ENCODE data around the gene PLAC1.

PLAC1 gene

DNA sequence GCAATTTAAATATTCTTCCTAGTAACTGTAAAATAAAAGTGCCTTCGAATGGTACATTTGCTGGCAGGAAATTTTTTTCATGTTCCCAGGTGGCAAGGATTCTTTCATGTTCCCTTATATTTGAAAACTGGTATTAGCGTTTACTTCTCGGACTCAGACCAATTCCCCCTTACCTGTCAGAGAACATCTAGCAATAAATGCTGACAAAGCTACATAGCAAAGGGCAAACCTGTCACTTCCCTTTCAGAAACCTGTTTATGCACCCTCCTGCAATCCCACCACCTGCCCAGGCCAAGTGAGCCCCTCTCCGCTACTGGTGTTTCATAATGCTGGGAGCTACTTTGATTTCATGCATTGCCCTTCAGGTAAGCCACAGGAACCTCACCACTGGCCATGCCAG, 100.1 kb downstream of the PLAC1 start:
- DNase-seq (ENCODE audit: extremely low read depth, insufficient read length) = no peak
- no peak for TF ChIP-seq CTCF (IDR thresholded peaks at IDR 0.05; ENCODE audit: insufficient read depth, low read length, poor library complexity, severe bottlenecking)
- no peaks in the 10 kb centered on the region for H3K27me3 ChIP-seq (replicated peaks; ENCODE audit: control insufficient read depth, insufficient read depth, low read length)
- H3K4me3 ChIP-seq (replicated peaks; ENCODE audit: low read depth, low read length) = no peak overlapping the region
- no peaks in the 10 kb centered on the region for H3K36me3 ChIP-seq (ENCODE audit: control insufficient read depth, insufficient read depth, low read length)

DNA sequence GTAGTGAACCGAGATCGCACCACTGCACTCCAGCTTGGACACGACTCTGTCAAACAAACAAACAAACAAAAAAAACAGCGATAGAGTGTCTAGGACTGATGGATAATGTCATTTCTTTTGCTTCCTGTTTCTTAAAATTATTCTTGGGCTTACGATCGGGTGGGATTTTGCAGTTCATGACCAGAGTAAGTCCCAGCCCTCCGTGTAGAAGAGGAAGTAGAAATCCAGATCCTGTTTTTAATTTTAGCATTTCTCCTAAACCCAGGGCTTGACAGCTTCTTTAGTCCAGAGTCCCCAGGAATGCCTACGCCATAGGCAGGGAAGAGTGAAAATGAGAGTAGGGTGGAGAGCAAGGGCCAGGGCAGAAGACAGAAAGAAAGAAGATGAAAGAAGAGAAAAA, 104.0 kb downstream of the PLAC1 start:
- H3K27me3 ChIP-seq (replicated peaks; ENCODE audit: control insufficient read depth, insufficient read depth, low read length) = no peaks in the 10 kb centered on the region

DNA sequence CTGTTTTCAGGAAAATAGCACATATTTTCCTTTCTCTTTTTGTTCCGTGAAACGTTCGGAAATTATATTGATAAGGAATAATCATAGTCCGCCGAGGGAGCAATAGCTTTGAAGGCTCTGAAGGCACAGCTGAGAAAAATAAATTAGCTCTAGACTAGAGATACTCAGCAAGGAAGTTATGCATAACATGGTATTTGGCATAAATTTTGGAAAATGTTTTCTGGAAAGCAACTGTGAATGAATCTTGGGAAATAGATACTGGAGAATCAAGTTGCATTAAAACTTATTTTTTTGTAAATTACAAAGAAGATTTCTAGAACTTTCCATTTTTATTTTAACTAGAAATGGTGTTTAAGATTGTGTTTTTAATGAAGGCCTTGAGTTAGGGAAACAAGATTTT, 105.9 kb downstream of the PLAC1 start:
- no peaks in the 10 kb centered on the region for H3K27me3 ChIP-seq (replicated peaks; ENCODE audit: control insufficient read depth, insufficient read depth, low read length)
- no peaks in the 10 kb centered on the region for H3K36me3 ChIP-seq (ENCODE audit: control insufficient read depth, insufficient read depth, low read length)
- no peak for TF ChIP-seq CTCF (IDR thresholded peaks at IDR 0.05; ENCODE audit: insufficient read depth, low read length, poor library complexity, severe bottlenecking)
- no peak overlapping the region for H3K4me3 ChIP-seq (replicated peaks; ENCODE audit: low read depth, low read length)
- no peak for DNase-seq (ENCODE audit: extremely low read depth, insufficient read length)

More for the DNA sequence above, 104.0 kb downstream of the PLAC1 start:
- no peak for TF ChIP-seq CTCF (IDR thresholded peaks at IDR 0.05; ENCODE audit: insufficient read depth, low read length, poor library complexity, severe bottlenecking)
- DNase-seq (ENCODE audit: extremely low read depth, insufficient read length) = no peak
- Histone ChIP-seq H3K36me3 (ENCODE audit: control insufficient read depth, insufficient read depth, low read length) (no peaks in the 10 kb centered on the region), H3K4me3 (replicated peaks; ENCODE audit: low read depth, low read length) (no peak overlapping the region)

- no peak for TF ChIP-seq CTCF (IDR thresholded peaks at IDR 0.05; ENCODE audit: insufficient read depth, low read length, poor library complexity, severe bottlenecking)
- H3K27me3 ChIP-seq (replicated peaks; ENCODE audit: control insufficient read depth, insufficient read depth, low read length) = no peaks in the 10 kb centered on the region
- H3K36me3 ChIP-seq (ENCODE audit: control insufficient read depth, insufficient read depth, low read length) = no peaks in the 10 kb centered on the region
- no peak overlapping the region for H3K4me3 ChIP-seq (replicated peaks; ENCODE audit: low read depth, low read length)
- no peak for DNase-seq (ENCODE audit: extremely low read depth, insufficient read length)
Measured at GRCh38 chrX:134551376-134552048, 106.8 kb downstream of the PLAC1 start.

DNA sequence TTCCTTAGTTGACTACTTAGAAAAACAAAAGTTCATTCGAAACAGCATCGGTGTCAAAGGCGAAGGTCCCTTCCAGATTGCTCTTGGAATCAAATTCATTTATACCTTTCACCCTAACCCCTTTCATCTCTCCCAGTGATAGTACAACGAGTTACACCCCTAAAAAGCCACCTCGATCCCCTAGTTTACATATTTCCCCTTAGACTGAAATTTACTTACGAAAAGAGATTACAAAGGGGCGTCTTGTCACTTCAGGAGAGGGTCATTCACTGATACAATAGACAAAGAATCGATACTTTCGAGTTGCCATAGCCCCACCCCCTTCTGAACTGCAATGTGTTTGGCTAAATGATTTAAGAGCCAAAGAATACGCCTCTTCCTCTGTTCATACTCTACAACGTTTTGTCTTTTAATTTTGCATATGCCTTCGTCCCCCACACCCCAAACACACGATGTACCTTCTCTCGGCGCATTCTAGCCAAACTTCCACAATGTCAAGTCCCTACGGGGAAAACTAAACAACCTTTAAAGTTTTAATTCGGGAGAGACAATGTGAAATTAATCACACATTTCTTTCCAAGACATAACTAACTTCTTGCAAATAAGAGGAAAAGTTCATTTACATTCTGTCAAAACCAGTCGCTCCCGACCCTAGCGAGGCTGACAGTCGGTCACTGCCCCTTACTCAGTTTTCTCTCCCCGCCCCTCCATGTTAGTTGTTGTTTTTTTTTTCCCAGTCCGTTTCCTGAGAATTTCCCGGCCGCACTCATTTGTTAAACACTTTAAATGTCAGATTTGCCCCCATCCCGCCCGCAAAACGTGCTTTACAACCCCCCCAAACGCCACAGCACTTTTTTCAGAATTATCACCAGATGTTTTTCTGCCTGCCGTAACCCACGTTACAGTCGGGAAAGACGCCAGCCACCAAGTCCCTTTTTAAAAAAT, 109.7 kb downstream of the PLAC1 start:
- Histone ChIP-seq H3K4me3 (replicated peaks; ENCODE audit: low read depth, low read length) (peak overlapping the region; percentile 71), H3K36me3 (ENCODE audit: control insufficient read depth, insufficient read depth, low read length) (no peaks in the 10 kb centered on the region; the same call in 1 of the 2 replicates), H3K27me3 (replicated peaks; ENCODE audit: control insufficient read depth, insufficient read depth, low read length) (no peaks in the 10 kb centered on the region)
- no peak for TF ChIP-seq CTCF (IDR thresholded peaks at IDR 0.05; ENCODE audit: insufficient read depth, low read length, poor library complexity, severe bottlenecking)
- DNase-seq (ENCODE audit: extremely low read depth, insufficient read length) = no peak

Measured in GM06990 (cell line).